Measurements from ENCODE around the gene ADPRH.
"Not testable (repeated sequence)": the region's sequence is repeated elsewhere in the genome, so short reads cannot be mapped to it uniquely, and the experiment has no call there.

ADPRH gene

GRCh38 chr3:119586733-119587172 lies 7.5 kb downstream of the ADPRH start:
- H3K27ac Mint-ChIP-seq = no peak overlapping the region
- no peaks in the 10 kb centered on the region for H3K4me1 Mint-ChIP-seq
- H3K27me3 Mint-ChIP-seq (ENCODE audit: low read depth, poor library complexity) = peaks cover 23% of the 10 kb centered on the region
- TF ChIP-seq CTCF (IDR thresholded peaks at IDR 0.05) = no peak
- no peaks in the 10 kb centered on the region for H3K36me3 Mint-ChIP-seq (ENCODE audit: low read depth)
- H3K4me3 Mint-ChIP-seq = no peak overlapping the region
- DNase-seq = no peak
- peaks cover 19% of the 10 kb centered on the region for H3K9me3 Mint-ChIP-seq

- Mint-ChIP-seq H3K27me3 (ENCODE audit: low read depth, poor library complexity) (peaks cover 23% of the 10 kb centered on the region), H3K27ac (no peak overlapping the region), H3K9me3 (peaks cover 19% of the 10 kb centered on the region), H3K36me3 (ENCODE audit: low read depth) (no peaks in the 10 kb centered on the region), H3K4me1 (no peaks in the 10 kb centered on the region), H3K4me3 (no peak overlapping the region)
- no peak for TF ChIP-seq CTCF (IDR thresholded peaks at IDR 0.05)
- no peak for DNase-seq
Measured at GRCh38 chr3:119588112-119588511, 8.8 kb downstream of the ADPRH start.

GRCh38 chr3:119589102-119589773 lies 9.9 kb downstream of the ADPRH start:
- Mint-ChIP-seq H3K36me3 (ENCODE audit: low read depth) (no peaks in the 10 kb centered on the region), H3K4me3 (no peak overlapping the region), H3K27ac (no peak overlapping the region), H3K27me3 (ENCODE audit: low read depth, poor library complexity) (peaks cover 32% of the 10 kb centered on the region), H3K4me1 (no peaks in the 10 kb centered on the region), H3K9me3 (peaks cover 19% of the 10 kb centered on the region)
- TF ChIP-seq CTCF (IDR thresholded peaks at IDR 0.05) = no peak
- no peak for DNase-seq

- Mint-ChIP-seq H3K36me3 (ENCODE audit: low read depth) (no peaks in the 10 kb centered on the region), H3K27me3 (ENCODE audit: low read depth, poor library complexity) (peaks cover 33% of the 10 kb centered on the region), H3K9me3 (peaks cover 19% of the 10 kb centered on the region), H3K4me1 (no peaks in the 10 kb centered on the region), H3K4me3 (no peak overlapping the region), H3K27ac (no peak overlapping the region)
- no peak for TF ChIP-seq CTCF (IDR thresholded peaks at IDR 0.05)
- no peak for DNase-seq
Measured at GRCh38 chr3:119590706-119591105, 11.4 kb downstream of the ADPRH start.

GRCh38 chr3:119592861-119593260 lies 13.6 kb downstream of the ADPRH start:
- Mint-ChIP-seq H3K27me3 (ENCODE audit: low read depth, poor library complexity) (peaks cover 27% of the 10 kb centered on the region), H3K27ac (no peak overlapping the region), H3K36me3 (ENCODE audit: low read depth) (no peaks in the 10 kb centered on the region), H3K9me3 (peaks cover 19% of the 10 kb centered on the region), H3K4me1 (peaks cover 9% of the 10 kb centered on the region), H3K4me3 (no peak overlapping the region)
- no peak for DNase-seq
- no peak for TF ChIP-seq CTCF (IDR thresholded peaks at IDR 0.05)

- peaks cover 21% of the 10 kb centered on the region for H3K4me1 Mint-ChIP-seq
- H3K4me3 Mint-ChIP-seq = no peak overlapping the region
- no peak for TF ChIP-seq CTCF (IDR thresholded peaks at IDR 0.05)
- DNase-seq = no peak
- H3K36me3 Mint-ChIP-seq (ENCODE audit: low read depth) = no peaks in the 10 kb centered on the region
- no peak overlapping the region for H3K27ac Mint-ChIP-seq
- peaks cover 26% of the 10 kb centered on the region for H3K27me3 Mint-ChIP-seq (ENCODE audit: low read depth, poor library complexity)
- peaks cover 19% of the 10 kb centered on the region for H3K9me3 Mint-ChIP-seq
Measured at GRCh38 chr3:119594066-119594465, 14.8 kb downstream of the ADPRH start.

GRCh38 chr3:119594929-119595328 lies 15.6 kb downstream of the ADPRH start:
- not testable (repeated sequence) for H3K4me3 Mint-ChIP-seq; H3K36me3 Mint-ChIP-seq (ENCODE audit: low read depth); DNase-seq; H3K27ac Mint-ChIP-seq
- peaks cover 26% of the 10 kb centered on the region for H3K27me3 Mint-ChIP-seq (ENCODE audit: low read depth, poor library complexity)
- peaks cover 14% of the 10 kb centered on the region for H3K9me3 Mint-ChIP-seq
- H3K4me1 Mint-ChIP-seq = peaks cover 30% of the 10 kb centered on the region

All from nephron progenitor cell (in vitro differentiated cells).